ENCODE results near the gene DNAH11.

DNA sequence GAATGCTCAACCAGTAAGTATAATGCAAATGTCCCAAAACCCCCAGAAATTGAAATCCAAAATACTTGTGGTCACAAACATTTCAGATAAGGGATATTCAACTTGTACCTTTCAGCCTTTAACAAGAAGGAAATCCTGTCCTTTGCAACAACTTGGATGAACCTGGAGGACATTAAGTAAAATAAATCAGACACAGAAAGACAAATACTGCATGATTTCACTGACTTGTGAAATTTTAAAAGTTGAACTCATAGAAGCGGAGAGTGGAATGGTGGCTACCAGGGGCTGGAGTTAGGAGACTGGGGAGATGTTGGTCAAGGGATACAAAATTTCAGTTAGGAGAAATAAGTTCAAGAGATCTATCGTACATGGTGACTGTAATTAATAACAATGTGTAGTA, 187.6 kb downstream of the DNAH11 start:
- TF ChIP-seq, protein P1, sequence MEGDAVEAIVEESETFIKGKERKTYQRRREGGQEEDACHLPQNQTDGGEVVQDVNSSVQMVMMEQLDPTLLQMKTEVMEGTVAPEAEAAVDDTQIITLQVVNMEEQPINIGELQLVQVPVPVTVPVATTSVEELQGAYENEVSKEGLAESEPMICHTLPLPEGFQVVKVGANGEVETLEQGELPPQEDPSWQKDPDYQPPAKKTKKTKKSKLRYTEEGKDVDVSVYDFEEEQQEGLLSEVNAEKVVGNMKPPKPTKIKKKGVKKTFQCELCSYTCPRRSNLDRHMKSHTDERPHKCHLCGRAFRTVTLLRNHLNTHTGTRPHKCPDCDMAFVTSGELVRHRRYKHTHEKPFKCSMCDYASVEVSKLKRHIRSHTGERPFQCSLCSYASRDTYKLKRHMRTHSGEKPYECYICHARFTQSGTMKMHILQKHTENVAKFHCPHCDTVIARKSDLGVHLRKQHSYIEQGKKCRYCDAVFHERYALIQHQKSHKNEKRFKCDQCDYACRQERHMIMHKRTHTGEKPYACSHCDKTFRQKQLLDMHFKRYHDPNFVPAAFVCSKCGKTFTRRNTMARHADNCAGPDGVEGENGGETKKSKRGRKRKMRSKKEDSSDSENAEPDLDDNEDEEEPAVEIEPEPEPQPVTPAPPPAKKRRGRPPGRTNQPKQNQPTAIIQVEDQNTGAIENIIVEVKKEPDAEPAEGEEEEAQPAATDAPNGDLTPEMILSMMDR (conservative IDR thresholded peaks at IDR 0.05; ENCODE audit: low read depth, low read length): no peak
- TF ChIP-seq EZH2phosphoT487 (IDR thresholded peaks at IDR 0.05; ENCODE audit: borderline replicate concordance, low read length): no peak

All from PC-3 (cell line).